Astrocyte of the hippocampus (primary cell): ENCODE measurements around the gene KRTAP5-1.
A peak's percentile ranks its signal among the peaks of the same experiment; 100 is the strongest.
"Not testable (repeated sequence)": the region's sequence is repeated elsewhere in the genome, so short reads cannot be mapped to it uniquely, and the experiment has no call there.

Source experiments
- DNase-seq: peaks from one replicate; pipeline ENCODE4 v3.0.0; 2011; ENCODE audit warnings: low read depth, low spot score

Gene KRTAP5-1

DNA sequence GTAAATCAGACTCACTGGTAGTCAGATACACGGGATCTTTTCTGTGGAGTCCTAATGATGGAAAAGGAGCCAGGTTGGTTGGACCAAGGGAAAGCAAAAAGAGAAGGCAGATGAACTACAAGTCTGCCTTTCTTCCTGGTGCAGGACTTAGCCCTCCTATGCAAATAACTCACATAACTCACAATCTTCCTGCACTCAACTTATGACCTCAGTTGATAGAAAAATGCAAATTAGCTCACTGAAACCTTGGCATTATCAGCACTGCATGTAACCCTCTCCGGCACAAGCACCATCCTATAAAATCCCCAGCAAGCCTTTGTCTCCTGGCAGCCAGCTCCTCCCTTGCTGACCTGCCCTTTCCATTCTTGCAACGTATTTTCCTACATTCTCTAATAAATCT is 16.6 kb upstream of the KRTAP5-1 start:
- not testable (repeated sequence) for DNase-seq

DNA sequence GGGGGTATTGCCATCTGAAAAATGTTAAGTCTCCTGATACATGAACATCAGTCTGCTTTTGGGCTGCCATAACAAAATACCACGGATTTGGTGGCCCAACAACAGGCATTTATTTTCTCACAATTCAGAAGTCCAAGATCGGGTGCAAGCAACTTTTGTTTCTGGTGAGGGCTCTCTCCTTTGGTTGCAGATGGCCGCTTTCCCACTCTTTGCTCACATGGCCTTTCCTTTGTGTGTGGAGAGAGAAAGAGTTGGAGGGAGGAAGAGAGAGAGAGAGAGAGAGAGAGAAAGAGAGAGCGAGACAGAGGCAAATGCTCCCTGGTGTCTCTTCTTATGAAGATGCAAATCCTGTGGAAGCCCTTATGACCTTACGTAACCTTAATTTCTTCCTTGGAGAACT is 15.5 kb upstream of the KRTAP5-1 start:
- DNase-seq = no peak

DNA sequence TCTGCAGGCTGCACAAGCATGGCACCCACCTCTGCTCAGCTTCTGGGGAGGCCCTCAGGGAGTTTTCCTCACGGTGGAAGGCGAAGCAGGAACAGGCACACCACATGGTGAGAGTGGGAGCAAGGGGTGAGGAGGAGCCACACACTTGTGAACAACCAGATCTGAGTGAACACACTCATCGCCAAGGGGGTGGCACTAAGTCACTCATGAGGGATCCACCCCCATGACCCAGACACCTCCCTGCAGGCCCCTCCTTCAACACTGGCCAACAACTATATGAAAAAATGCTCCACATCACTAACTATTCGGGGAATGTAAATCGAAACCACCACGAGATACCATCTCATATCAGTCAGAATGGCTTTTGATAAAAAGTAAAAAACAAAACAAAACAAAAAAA is 13.7 kb upstream of the KRTAP5-1 start:
- DNase-seq = peak; percentile 8

DNA sequence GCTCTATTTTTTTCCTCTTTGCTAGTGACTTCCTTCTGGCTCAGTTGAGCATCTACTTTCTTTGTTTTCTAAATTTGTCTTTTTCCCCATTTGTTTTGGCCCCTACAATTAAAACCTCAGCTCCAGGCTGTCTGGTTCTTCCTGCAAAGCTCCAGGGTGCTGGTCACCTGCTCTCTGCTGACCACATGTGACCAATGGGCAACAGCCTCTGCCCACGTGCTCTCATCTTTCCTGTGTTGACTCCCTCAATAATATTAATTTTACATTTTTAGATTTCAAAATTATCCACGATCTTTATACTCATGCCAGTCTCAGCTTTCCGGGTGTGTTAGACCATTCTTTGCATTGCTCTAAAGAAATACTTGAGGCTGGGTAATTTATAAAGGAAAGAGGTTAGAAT is 13.3 kb upstream of the KRTAP5-1 start:
- not testable (repeated sequence) for DNase-seq

DNA sequence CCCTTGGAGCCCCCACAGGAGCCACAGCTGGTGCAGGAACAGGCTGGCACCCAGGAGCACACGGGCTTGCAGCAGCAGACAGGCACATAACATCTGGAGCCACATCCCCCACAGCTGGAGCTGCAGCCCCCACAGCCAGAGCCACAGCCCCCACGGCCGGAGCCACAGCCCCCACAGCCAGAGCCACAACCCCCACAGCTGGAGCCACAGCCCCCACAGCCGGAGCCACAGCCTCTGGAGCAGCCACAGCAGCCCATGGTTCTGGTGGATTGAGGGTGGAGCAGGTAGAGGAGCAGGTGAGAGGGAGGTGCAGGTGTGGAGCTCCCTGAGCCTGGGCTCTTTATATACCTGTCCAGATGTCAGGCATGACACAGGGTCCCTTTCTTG is 12.9 kb upstream of the KRTAP5-1 start, which contains the start of gene KRTAP5-2:
Gene KRTAP5-2 (minus strand): TSS at position 301 of the 387 bp plus-strand sequence. CDS start 44 bp downstream, at position 257.
- no peak for DNase-seq

DNA sequence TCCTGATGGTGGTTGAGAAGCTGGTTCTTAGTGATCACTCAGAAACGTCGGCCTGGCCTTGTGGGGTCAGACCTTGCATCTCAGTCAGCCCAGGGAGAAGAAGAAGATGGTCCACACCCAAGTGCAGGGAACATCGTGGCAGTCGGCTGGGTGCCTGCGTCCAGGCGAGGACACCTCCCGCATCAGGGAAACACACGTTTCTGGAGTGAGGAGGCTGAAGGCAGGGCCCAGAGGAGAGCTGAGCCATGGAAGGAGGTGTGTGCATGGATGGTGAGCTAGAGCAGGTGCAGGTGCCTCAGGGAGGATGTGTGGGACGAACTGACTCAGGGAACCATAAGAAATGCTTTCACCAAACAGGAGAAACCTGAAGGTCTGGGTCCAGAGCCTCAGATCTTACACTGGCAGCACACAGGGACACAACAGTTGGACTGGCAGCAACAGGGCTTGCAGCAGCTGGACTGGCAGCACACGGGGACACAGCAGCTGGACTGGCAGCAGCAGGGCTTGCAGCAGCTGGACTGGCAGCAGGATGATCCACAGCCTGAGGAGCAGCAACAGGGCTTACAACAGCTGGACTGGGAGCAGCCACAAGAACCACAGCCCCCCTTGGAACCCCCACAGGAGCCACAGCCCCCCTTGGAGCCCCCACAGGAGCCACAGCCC is 12.4 kb upstream of the KRTAP5-1 start:
- DNase-seq = no peak

DNA sequence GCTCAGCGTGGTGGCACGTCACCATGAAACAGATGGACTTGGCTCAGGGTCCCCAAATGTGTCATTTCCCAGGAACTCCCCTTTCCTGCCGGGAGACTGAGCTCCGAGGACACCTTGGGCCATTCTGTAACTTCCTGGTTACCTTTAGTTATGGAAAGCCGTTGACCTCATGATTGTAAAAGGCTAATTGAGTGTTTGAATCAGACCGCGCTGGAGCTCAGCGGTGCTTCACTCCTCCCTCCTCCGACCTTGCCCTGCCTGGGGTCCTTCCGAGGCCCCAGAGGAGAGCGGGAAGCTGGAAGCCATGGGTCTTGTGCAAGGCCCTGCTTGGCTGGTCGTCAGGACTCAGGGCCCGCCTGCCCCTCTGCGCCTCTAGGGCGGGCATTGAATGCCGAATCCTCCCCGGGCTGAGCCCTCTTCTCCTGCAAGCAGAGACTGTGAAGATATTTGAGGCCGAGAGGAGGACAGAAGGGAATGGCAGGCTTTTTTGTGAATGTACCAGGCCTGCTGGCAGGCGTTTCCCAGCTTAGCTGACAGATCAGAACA is 11.6 kb upstream of the KRTAP5-1 start:
- not testable (repeated sequence) for DNase-seq

DNA sequence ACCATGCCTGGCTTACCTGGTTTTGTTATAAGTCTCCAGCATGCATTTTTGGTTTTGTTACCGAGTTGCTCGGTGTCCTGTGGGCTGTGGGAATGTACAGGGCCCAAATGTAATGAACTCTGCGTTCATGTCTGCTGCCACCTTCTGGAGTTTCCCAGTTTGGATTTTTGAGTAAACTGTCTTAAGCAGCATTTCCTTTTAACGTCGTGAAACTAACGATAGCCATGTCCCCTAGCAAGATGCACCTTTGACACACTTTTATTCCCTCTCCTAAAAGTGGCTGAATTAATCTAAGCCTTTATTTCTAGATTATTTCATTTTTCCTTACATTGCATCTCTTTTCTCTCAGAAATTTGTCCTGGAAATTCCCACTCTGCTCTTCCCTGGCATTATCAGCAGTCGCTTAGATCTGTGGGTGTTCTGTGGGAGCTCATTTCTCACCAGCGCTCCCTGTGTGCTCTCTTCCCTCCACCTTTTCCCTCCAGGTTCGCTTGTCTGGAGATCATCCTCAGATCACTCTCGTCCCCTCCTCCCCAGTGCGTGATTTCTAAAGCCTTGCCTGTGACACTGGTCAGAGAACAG is 11.0 kb upstream of the KRTAP5-1 start:
- DNase-seq = not testable (repeated sequence)

DNA sequence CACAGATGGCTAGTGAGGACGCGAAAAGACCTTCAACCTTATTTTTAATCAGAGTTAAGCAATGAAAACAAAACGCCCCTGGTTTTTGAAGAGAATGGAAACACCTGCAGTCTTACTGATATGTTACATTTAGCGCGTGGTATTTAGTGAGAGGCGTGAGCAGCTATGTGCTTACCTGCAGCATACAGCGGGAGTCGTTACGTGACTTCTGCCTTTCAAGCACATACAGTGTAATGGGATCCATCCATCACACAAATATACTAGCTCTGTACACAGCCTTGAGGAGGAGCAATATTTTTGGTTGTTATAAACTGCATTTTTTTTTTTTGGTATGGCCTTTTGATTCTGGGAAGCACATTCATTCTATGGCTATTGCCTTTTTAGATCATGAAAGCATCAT is 7.5 kb upstream of the KRTAP5-1 start:
- DNase-seq = no peak

DNA sequence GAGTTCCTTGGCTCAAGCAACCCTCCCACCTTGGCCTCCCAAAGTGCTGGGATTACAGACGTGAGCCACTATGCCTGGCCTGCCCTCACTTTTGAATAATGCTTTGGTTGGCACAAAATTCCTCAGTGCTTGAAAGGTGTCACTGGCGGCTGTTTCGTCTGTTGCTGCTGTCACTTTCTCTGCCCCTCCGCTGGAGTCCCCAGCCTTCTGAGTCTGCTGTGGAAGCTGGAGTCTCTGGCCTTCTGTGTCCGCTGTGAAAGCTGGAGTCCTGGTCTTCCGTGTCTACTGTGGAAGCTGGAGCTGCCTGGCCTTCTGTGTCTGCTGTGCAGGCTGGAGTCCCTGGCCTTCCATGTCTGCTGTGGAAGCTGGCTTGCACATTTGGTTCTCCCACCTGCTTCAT is 4.9 kb upstream of the KRTAP5-1 start:
- DNase-seq = no peak

DNA sequence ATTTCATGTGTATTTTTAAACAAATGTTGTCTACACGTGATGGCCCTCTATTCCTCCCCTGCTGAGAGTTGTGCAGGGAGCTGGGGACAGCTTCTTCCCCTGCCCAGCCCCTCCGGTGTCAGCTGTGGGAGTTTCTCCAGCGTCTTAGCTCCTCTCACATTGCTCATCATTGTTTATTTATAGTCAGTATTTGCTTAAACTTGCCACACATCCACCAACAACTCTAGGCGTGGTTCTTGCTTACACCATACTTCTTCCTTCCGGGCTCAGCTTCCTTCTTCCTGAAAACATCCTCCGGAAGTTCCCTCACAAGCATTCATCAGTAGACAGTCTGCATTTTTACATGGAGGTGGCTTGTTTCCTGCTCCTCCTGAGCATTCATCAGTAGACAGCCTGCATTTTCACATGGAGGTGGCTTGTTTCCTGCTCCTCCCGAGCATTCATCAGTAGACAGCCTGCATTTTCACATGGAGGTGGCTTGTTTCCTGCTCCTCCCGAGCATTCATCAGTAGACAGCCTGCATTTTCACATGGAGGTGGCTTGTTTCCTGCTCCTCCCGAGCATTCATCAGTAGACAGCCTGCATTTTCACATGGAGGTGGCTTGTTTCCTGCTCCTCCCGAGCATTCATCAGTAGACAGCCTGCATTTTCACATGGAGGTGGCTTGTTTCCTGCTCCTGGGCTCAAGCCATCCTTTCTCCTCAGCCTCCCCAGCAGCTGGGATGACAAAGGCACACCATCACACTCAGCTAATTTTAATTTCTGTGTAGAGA is 4.3 kb upstream of the KRTAP5-1 start:
- not testable (repeated sequence) for DNase-seq

DNA sequence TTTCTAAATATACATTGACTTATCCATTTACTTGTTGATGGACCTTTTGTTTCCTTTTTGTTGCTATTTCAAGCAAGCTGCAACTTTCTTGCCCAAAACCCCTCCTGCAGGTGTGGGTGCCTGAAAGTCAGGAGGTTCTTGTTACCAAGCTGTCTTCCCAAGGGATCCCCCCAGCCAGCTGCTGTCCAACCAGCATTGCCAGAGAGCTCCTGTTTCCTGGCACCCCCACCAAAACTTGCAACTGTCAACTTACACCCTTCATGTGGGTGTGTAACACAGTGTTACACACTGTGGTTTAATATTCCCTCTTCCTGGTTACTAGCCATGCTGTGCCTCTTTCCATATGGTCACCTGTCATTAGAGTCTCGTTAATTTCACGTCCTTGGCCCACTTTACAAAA is 1.6 kb upstream of the KRTAP5-1 start:
- DNase-seq = no peak

DNA sequence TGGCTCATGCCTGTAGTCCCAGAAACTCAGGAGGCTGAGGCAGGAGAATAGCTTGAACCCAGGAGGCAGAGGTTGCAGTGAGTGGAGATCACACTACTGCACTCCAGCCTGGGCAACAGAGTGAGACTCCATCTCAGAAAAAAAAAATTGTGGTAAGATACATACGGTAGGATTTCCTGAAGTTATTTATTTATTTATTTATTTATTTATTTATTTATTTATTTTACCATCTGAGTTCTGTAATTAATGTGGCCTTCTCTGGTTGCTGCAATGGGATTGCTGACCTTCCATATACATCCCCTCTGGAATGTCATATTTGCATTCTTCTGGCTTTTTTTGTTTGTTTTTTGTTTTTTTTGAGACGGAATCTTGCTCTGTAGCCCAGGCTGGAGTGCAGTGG is 2.2 kb downstream of the KRTAP5-1 start:
- DNase-seq = not testable (repeated sequence)

DNA sequence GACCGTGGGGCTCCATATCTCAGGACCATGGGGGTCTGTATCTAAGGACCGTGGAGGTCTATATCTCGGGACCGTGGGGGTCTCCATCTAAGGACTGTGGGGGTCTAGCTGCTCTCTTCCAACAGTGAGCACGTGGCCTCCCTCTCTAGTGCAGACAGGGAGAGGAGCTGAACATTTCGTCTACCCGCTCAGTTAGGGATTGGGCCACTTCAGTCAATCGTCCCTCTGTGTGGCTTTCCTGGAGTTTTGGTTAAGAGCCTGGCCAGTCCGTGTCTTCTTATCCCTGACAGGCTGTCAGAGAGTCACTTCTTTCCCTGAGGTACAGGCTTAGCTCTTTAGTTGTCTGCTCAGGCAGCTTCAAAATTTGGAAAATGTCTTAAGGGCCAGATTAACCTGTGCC is 3.1 kb downstream of the KRTAP5-1 start:
- DNase-seq = no peak

DNA sequence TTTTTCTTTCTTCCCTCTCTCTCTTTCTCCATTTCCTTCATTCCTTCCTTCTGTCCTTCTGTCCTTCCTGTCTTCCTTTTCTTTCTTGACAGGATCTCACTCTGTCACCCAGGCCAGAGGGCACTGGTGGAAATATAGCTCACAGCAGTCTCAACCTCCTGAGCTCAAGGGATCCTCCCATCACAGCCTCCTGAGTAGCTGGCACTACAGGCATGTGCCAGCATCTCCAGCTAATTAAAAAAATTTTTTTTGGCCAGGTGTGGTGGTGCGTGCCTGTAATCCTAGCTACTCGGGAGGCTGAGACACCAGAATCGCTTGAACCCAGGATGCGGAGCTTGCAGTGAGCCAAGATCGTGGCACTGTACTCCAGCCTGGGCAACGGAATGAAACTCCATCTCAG is 8.3 kb downstream of the KRTAP5-1 start:
- no peak for DNase-seq

DNA sequence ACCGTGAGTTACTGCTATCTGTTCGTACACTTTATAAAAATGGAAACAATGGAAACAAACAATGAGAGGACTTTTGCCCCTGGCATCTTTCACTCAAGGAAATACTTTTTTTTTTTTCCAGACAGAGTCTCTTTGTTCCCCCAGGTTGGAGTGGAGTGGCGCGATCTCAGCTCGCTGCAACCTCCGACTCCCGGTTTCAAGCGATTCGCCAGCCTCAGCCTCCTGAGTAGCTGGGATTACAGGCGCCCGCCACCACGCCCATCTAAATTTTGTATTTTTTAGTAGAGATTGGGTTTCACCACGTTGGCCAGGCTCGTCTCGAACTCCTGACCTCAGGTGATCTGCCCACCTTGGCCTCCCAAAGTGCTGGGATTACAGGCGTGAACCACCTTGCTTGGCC is 9.3 kb downstream of the KRTAP5-1 start:
- DNase-seq = not testable (repeated sequence)

DNA sequence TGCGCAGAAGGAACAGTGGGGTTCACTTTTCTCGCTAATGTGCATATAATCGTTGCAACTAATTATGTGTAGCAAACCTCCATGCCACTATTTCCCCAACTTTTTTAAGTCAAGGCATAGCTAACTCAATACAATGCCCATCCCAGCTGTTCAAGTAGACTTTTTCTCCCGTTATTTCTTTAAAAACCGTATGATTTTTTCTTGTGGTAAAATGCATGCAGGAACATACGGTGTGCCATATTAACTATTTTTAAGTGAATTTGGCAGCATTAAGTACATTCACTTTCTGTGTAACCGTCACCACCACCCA is 10.2 kb downstream of the KRTAP5-1 start:
- DNase-seq = no peak

DNA sequence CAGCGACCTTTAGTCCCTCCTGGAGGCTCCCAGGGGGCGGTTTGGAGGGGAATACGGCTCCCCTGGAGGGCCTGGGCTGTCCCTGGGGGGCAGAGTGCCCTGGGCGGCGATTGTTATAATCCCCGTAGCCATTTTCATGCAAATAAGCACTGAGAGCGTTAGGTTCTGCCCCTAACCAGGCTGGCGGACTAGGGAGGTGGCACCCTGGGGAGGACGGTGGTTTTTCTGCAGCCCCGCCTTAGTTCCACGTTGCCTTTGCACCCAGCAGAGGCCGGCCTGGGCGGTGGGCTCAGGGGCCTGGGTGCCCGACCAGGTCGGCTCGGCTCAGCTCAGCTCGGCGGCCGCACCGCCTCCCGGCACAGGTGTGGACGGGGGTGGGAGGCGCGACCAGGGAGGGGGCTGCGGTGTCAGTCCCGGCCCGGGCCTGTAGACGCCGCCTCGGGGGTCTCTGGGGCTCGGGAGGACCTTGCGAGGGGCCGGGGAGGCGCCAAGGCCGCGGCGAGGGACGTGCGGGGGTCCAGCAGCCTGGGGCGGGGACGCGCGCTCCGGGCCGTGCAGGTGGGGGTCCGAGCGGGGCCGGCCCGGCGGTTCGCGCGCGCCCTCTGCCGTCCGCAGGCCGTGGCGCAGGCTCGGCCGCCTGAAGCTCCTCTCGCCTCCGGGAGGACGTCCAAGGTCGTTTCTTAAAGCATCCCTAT is 10.7 kb downstream of the KRTAP5-1 start:
- DNase-seq = peak; percentile 75

DNA sequence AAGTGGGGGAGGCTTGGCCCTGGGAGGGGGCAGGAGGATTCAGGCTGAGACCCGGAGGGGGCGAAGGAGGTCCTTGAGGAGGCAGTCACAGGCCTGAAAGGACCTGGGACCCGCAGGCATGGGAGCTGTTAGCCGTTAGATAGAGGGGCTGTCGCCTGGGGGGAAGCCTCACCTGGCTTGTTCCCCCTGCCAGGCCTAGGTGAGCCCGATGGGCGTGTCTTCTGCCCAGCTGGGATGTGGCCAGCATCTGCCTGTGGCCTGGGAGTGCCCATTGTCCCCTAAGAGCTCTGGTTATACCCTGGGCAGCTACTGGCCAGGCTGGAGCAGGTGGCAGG is 11.2 kb downstream of the KRTAP5-1 start:
- peak; percentile 28 for DNase-seq

DNA sequence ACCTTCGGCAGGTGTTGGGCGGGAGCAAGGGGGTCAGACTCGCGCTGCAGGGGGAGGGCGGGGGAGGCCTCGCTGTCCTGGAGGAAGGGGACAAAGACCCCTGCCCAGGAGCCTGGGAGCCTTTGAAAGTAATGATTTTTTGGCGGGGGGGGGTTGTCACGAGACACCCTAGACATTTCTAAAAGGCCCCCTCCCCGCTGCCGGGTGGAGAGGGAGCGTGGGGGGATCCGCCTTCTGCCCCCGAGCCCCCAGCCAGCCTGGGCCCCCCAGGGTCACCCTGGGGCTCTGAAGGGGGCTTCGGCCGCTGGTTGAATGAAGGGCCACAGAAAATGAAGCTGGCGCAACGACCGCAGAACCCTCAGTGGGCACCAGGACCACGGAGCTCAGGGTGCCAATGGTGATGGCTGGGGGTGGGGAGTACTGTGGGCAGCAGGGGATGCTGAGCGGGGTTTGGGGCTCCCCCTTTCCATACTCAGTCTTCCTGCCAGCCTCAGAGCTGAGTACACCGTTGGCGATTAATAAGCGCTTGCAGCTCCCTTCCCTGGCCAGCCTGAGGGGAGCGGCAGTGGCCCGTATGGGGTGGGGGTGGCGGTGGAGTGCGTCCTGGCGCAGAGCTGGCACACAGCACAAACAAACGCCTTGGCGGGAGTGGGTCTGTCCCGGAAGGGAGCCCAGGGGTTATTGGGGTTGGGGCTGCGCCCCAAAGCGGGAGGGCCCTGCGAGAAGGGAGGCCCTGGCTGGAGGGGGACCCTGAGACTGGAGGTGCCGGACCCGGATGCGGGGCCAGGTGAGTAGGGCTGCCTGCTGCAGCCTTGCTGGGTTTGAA is 11.8 kb downstream of the KRTAP5-1 start:
- no peak for DNase-seq
